Measurements from ENCODE around the gene AEN.

Gene AEN, protein sequence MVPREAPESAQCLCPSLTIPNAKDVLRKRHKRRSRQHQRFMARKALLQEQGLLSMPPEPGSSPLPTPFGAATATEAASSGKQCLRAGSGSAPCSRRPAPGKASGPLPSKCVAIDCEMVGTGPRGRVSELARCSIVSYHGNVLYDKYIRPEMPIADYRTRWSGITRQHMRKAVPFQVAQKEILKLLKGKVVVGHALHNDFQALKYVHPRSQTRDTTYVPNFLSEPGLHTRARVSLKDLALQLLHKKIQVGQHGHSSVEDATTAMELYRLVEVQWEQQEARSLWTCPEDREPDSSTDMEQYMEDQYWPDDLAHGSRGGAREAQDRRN

GRCh38 chr15:88620995-88621772, at the start of gene AEN:
TSS of gene AEN (plus strand) at chr15:88621340. CDS start at chr15:88626210, 4,870 bp downstream.
- H3K4me3 Mint-ChIP-seq = peak within 1 kb of the TSS; percentile 84
- H3K27ac Mint-ChIP-seq = peak within 1 kb of the TSS; percentile 93
- no peaks in the 10 kb centered on the region for H3K9me3 Mint-ChIP-seq
- peaks cover 32% of the 10 kb centered on the region for H3K4me1 Mint-ChIP-seq
- peak; percentile 91 to 96 for DNase-seq (ENCODE audit: low spot score in 2 of 2)
- ATAC-seq = peak; percentile 92
- peaks cover 56% of the 10 kb centered on the region for H3K36me3 Mint-ChIP-seq

- no peaks in the 10 kb centered on the region for H3K4me1 Mint-ChIP-seq
- H3K27ac Mint-ChIP-seq = peak overlapping the region; percentile 45
- no peak overlapping the region for H3K4me3 Mint-ChIP-seq
- DNase-seq (ENCODE audit: low spot score in 2 of 2) (no peak), ATAC-seq (no peak)
- H3K9me3 Mint-ChIP-seq = no peaks in the 10 kb centered on the region
- H3K36me3 Mint-ChIP-seq = no peaks in the 10 kb centered on the region
These were observed 49.3 kb upstream of the AEN start for GRCh38 chr15:88571852-88572259.

DNA sequence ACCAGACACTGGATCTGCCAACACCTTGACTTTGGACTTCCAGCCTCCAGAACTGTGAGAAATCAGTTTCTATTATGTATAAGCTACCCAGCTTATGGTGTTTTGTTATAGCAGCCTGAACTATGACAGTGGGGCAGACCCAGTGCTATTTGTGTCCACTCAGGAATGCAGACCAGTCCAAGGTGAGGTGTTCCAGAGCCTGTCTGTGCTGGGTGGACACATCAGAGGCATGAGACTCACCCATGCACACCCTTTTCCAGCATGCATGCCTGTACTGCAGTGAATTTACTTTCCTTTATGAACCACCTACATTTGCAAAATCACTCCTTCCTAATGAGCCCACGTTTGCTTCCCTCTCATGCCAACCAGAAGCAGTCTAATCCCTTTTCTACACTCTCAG, 47.1 kb upstream of the AEN start:
- no peaks in the 10 kb centered on the region for H3K9me3 Mint-ChIP-seq
- ATAC-seq (no peak), DNase-seq (ENCODE audit: low spot score in 2 of 2) (no peak)
- H3K27ac Mint-ChIP-seq = no peak overlapping the region
- H3K4me1 Mint-ChIP-seq = no peaks in the 10 kb centered on the region
- no peak overlapping the region for H3K4me3 Mint-ChIP-seq
- no peaks in the 10 kb centered on the region for H3K36me3 Mint-ChIP-seq

- no peak overlapping the region for H3K27ac Mint-ChIP-seq
These were observed 46.5 kb upstream of the AEN start for GRCh38 chr15:88574655-88575054.

GRCh38 chr15:88579322-88579721, 41.8 kb upstream of the AEN start:
- ATAC-seq = no peak
- no peak for DNase-seq (ENCODE audit: low spot score in 2 of 2)
- Mint-ChIP-seq H3K36me3 (no peaks in the 10 kb centered on the region), H3K27ac (no peak overlapping the region), H3K4me3 (no peak overlapping the region), H3K4me1 (no peaks in the 10 kb centered on the region), H3K9me3 (no peaks in the 10 kb centered on the region)

More at GRCh38 chr15:88574655-88575054, 46.5 kb upstream of the AEN start:
- Mint-ChIP-seq H3K9me3 (no peaks in the 10 kb centered on the region), H3K4me1 (no peaks in the 10 kb centered on the region), H3K36me3 (no peaks in the 10 kb centered on the region), H3K4me3 (no peak overlapping the region)
- ATAC-seq (no peak), DNase-seq (ENCODE audit: low spot score in 2 of 2) (no peak)

- Mint-ChIP-seq H3K36me3 (no peaks in the 10 kb centered on the region), H3K4me1 (no peaks in the 10 kb centered on the region), H3K27ac (no peak overlapping the region), H3K4me3 (no peak overlapping the region), H3K9me3 (no peaks in the 10 kb centered on the region)
- ATAC-seq = no peak
- DNase-seq (ENCODE audit: low spot score in 2 of 2) = no peak
These were observed 40.6 kb upstream of the AEN start for GRCh38 chr15:88580532-88580931.

DNA sequence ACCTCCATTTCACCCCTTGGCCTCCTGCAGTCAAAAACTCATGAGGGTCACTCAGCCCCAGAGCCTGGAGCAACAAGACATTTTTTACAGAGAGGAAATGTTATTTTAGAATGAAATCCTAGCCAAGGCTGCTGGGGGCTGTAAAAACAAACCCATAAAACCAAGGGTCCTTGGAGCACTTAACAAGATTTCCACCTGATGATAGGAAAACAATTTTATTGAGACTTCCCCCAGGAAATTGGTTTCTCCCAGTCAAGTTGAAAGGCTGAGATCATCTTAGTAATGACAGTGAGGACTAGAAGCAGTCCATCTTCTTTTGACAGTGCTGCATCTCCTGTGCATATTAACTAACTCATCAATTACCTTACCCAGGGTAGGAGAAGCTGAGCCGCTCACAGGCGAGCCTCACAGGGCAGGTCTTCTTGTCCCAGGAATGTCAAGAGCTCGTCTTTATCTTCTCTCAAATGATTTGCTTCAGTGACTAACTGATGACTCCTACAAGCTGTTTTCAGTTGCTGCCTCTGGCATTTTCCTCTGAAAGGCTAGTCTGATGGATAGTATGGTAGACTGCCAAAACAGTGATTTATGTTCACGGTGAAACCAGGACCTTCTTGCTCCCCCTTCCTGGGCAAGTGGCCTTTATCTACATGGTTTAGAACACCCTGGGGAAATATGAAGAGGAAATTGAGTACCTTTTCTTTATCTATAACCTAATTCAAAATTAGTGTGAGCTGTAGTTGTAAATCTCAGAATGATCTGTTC, 34.6 kb upstream of the AEN start:
- Mint-ChIP-seq H3K4me3 (no peak overlapping the region), H3K36me3 (no peaks in the 10 kb centered on the region), H3K27ac (no peak overlapping the region), H3K9me3 (no peaks in the 10 kb centered on the region), H3K4me1 (no peaks in the 10 kb centered on the region)
- DNase-seq (ENCODE audit: low spot score in 2 of 2) = no peak
- no peak for ATAC-seq

DNA sequence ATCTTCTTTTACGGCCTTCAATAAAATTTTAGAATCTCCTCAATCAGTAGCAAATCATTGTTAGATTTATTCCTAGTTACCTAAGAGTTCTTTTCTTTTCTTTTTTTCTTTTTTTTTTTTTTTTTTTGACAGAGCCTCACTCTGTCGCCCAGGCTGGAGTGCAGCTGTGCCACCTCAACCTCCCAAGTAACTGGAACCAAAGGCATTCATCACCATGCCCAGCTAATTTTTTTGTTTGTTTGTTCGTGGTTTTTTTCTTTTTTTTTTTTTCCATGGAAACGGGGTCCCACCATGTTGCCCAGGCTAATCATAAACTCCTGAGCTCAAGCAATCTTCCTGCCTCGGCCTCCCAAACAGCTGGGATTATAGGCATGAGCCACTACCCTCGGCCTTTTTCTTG, 30.4 kb upstream of the AEN start:
- H3K9me3 Mint-ChIP-seq = no peaks in the 10 kb centered on the region
- H3K4me1 Mint-ChIP-seq = no peaks in the 10 kb centered on the region
- DNase-seq (ENCODE audit: low spot score in 2 of 2) = no peak
- no peak overlapping the region for H3K27ac Mint-ChIP-seq
- no peaks in the 10 kb centered on the region for H3K36me3 Mint-ChIP-seq
- no peak for ATAC-seq
- no peak overlapping the region for H3K4me3 Mint-ChIP-seq

- H3K36me3 Mint-ChIP-seq = no peaks in the 10 kb centered on the region
- H3K9me3 Mint-ChIP-seq = no peaks in the 10 kb centered on the region
- no peak overlapping the region for H3K4me3 Mint-ChIP-seq
- DNase-seq (ENCODE audit: low spot score in 2 of 2) = no peak
- no peaks in the 10 kb centered on the region for H3K4me1 Mint-ChIP-seq
- no peak overlapping the region for H3K27ac Mint-ChIP-seq
- ATAC-seq = no peak
These were observed 29.8 kb upstream of the AEN start for GRCh38 chr15:88591384-88591783.

DNA sequence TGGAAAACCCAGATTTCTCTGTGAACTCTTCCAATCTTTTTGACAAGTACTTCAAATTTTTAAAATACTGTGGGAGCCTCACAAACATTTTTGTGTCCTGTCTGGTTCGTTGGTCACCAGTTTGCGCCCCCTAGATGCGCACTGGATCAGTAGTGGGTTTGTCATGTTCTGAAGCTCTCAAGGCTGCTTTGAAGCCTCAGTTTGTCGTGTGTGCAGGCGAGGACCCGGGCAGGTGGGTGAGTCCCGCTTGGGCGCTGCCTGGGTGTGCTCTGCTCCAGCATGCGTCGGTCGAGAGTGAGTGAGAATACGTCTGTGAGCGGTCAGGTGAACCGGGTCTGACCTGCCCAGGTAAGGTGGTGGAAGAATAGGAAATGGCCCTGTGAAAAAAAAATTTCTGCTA, 17.3 kb upstream of the AEN start:
- no peaks in the 10 kb centered on the region for H3K36me3 Mint-ChIP-seq
- no peak overlapping the region for H3K4me3 Mint-ChIP-seq
- DNase-seq (ENCODE audit: low spot score in 2 of 2) (no peak), ATAC-seq (no peak)
- H3K4me1 Mint-ChIP-seq = peaks cover 18% of the 10 kb centered on the region
- no peak overlapping the region for H3K27ac Mint-ChIP-seq
- H3K9me3 Mint-ChIP-seq = no peaks in the 10 kb centered on the region

DNA sequence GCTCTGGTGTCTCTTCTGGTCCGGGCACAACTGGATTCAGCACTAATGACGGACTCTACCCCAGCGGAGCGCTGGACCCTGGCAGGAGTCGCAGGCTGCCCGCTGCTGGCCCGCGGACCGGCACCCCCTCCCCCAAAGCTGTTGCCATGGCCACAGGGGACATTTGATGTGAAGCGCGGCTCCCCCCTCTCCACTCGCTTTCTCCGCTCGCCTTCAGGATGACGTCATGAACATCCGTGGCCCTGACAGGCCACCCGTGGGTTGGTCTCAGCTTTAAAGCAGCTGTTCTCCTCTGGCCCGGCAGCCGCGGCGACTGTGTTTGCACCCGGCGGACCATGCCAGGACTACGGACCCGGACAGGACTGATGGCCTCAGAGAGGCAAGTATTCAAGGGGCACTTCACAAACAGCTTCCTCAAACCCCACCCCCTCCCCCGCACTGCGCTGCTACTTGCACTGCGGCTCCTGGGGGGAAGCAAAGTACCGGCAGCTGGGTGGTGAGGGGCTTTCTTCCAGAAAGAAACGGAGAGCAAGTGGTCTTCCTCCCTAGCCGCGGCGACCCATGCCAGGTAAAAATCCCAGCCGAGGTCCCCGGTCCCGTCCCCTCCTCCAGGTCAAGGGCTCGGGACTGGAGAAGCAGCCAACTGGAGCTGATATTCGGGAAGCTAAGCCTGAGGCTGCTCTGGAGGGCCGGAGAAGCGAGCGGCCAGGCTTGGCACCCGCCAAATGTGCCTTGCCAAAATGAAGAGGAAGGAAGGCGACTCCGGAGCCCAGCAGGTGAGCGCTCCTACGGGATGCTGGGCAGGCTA, 16.6 kb upstream of the AEN start:
- Mint-ChIP-seq H3K36me3 (no peaks in the 10 kb centered on the region), H3K4me3 (no peak overlapping the region), H3K9me3 (no peaks in the 10 kb centered on the region), H3K27ac (no peak overlapping the region), H3K4me1 (peaks cover 18% of the 10 kb centered on the region)
- ATAC-seq (no peak), DNase-seq (ENCODE audit: low spot score in 2 of 2) (no peak)

DNA sequence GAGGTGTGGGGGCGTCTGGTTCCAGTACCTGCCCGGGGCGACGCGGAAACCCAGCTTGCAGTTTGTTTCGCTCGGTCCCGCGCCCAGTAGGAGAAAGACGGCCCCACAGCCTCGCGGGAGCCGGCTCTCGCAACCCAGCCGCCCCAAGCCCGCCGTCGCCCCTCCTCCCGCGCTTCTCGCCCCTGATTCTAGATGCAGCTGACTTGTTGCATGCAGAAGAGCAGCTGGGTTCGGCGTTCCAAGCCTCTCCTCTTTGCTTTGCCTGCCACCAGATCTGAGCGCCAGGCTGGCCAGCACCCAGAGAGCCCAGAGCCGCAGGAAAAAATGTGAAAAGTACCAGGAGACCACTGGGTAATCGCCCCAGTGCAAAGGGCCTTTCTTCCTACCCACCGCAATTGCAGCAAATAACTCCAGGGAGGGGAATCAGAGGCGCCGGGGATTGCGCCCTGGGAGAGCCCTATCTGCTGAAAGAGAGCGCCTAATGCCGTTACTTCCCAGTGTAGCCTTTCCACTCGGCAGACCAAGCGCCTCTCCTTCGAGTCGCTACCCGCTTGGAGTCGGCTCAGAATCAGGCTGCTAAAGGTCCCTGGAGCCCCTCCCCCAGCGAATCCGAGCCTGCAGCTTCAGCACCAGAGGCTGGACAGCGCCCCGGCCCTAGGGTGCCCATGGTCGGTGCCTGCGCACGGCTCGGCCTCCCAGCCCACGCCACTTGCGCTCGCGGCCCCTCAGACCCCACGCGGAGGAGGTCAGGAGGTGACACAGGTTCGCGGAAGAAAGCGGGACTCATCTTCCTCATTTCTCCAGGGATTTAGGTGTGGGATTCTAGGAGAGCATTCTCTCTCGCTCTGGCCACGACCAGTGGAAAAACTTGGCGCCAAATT, 15.7 kb upstream of the AEN start:
- DNase-seq (ENCODE audit: low spot score in 2 of 2) = no peak
- Mint-ChIP-seq H3K4me3 (no peak overlapping the region), H3K27ac (no peak overlapping the region)

DNA sequence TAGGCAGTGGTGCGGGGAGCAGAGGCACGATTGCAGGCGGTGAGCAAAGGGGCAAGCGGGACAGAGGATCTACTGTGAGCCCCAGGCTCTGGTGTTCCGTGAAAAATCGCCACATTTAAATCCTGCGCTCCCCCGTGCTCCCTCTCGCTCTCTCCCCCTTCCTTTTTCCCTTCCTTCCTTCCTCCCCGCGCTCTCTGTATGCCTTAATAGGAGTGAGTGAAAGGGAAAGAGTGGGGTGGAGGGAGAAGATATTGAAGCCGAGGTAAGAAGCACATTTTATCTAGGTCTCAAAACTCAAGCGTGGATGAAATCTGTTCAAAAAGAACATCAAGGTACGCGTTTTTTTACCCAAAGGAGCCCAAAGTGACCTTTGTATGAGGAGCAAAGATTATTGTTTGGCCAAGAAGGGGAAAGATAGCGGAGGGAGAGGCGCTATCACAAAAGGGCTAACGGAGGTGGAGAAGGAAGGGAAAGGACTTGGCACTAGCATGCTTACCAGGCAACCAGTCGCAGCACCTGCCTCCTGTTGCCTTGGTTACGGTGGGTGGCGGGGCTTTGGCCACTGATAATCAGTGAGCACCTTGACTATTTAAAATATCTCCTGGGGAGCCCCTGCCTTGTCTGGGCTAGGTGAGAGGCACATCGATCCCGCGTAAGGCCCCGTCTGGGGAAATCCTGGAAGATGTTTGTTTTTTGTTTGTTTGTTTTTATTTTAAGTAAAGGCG, 14.9 kb upstream of the AEN start:
- DNase-seq (ENCODE audit: low spot score in 2 of 2) (no peak), ATAC-seq (no peak)
- Mint-ChIP-seq H3K9me3 (no peaks in the 10 kb centered on the region), H3K36me3 (no peaks in the 10 kb centered on the region), H3K4me3 (no peak overlapping the region), H3K27ac (no peak overlapping the region), H3K4me1 (peaks cover 18% of the 10 kb centered on the region)

More for the DNA sequence above, 15.7 kb upstream of the AEN start:
- Mint-ChIP-seq H3K9me3 (no peaks in the 10 kb centered on the region), H3K4me1 (peaks cover 18% of the 10 kb centered on the region), H3K36me3 (no peaks in the 10 kb centered on the region)
- ATAC-seq = no peak

GRCh38 chr15:88607951-88608350, 13.2 kb upstream of the AEN start:
- H3K4me1 Mint-ChIP-seq = peaks cover 21% of the 10 kb centered on the region
- ATAC-seq (no peak), DNase-seq (ENCODE audit: low spot score in 2 of 2) (no peak)
- H3K36me3 Mint-ChIP-seq = no peaks in the 10 kb centered on the region
- no peak overlapping the region for H3K27ac Mint-ChIP-seq
- H3K4me3 Mint-ChIP-seq = no peak overlapping the region
- no peaks in the 10 kb centered on the region for H3K9me3 Mint-ChIP-seq

Data from stimulated activated effector memory CD8-positive, alpha-beta T cell treated with anti-CD3 and anti-CD28 coated beads, Interleukin-12 subunit alpha, Interleukin-12 subunit beta, amount 100 ng/mL, for 72 hours (primary cell).